Measurements from ENCODE around the gene MYH1.

DNA sequence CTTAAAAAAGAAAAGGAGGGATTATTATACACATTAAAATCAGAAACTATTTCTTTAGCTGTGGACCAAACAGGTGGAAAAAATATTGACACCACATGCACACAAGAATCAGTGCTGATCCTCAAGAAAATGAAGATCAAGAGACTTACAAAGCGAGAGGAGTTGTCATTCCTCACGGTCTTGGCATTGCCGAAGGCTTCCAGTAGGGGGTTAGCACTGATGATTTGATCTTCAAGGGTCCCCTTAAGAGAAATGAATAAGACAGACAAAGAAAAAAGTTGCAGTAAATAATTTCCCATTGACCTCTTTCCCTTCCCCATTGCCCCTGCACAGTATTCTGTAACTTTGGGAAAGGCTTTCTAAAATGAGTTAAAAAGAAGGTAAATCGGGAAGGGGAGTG is 54.9 kb downstream of the MYH1 start:
- no peak for TF ChIP-seq EZH2 (IDR thresholded peaks at IDR 0.05; ENCODE audit: insufficient read depth, poor library complexity, severe bottlenecking)
- no peak for TF ChIP-seq EZH2phosphoT487 (IDR thresholded peaks at IDR 0.05; ENCODE audit: insufficient read depth, low read depth)

Data from GM23248 (cell line).